SH-SY5Y (cell line): ENCODE results near the gene TENM4.

Experiments used
- GATA2 ChIP-seq: IDR thresholded peaks from 2 replicates; pipeline ENCODE4 v1.6.1; 2011; ENCODE audit warnings: mild to moderate bottlenecking, low read depth, low read length
- GATA3 ChIP-seq: IDR thresholded peaks from 2 replicates; pipeline ENCODE4 v1.6.1; 2011; ENCODE audit warnings: low read depth, mild to moderate bottlenecking, low read length, moderate library complexity

GRCh38 chr11:78987748-78988147 is 453.1 kb downstream of the TENM4 start:
- TF ChIP-seq GATA2 (no peak), GATA3 (no peak)
